ENCODE data around the gene CELA1. TPM values are rescaled to one million over a fixed set of nuclear protein-coding genes. Genes with fewer than 3 reads are reported as not detected.

Gene CELA1
- polyA plus RNA-seq, 1 donor from 2014 or later = not detected

DNA sequence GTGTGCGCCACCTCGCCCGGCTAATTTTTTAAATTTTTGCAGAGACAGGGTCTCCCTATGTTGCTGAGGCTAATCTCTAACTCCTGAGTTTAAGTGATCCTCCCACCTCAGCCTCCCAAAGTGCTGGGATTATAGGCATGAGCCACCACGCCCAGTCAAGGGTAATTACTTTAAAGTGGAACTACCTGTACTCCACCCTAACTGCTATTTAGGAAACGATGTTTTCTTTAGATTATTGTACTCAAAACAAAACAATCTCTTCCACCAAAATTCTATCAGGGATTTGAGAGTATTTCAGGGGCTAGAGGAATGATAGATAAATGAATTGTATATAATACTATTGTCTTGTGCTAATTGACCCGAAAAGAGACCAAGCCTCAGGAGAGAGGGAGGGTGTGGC is 12.9 kb downstream of the CELA1 start:
- H3K27ac ChIP-seq (ENCODE audit: low read length) = no peak overlapping the region

DNA sequence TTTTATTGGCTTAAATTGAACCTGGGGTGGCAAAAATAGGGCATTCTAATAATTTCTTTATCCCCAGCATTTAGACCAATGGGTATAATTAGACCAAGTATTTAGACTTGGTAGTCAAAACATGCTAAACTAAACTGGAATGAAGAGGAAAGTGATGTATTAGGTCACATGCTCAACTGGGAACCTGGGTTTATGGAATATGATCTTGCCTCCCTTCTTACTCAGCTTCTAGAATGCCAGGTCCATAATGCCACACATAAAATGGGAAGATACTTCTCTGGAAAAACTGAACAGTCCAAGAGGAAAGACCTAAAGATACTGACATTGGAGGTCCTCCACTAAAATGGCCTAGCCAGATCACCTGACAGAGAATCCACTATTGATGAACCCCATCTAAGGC is 16.3 kb downstream of the CELA1 start:
- H2AFZ ChIP-seq (ENCODE audit: low read depth, low read length) = no peak overlapping the region
- no peaks in the 10 kb centered on the region for H4K20me1 ChIP-seq (ENCODE audit: insufficient read depth)
- no peak overlapping the region for H3K4me3 ChIP-seq (ENCODE audit: low read length)

More for the DNA sequence above, 12.9 kb downstream of the CELA1 start:
- TF ChIP-seq EP300 (conservative IDR thresholded peaks at IDR 0.05; ENCODE audit: poor library complexity, severe bottlenecking) = no peak
- no peak for TF ChIP-seq RAD21 (conservative IDR thresholded peaks at IDR 0.05)
- no peak for TF ChIP-seq MXI1 (conservative IDR thresholded peaks at IDR 0.05; ENCODE audit: poor library complexity, severe bottlenecking)
- TF ChIP-seq TAF1 (IDR thresholded peaks at IDR 0.05; ENCODE audit: low read depth) = no peak
- no peaks in the 10 kb centered on the region for H3K79me2 ChIP-seq (replicated peaks; ENCODE audit: insufficient read depth, low read length)
- H3K9me3 ChIP-seq (ENCODE audit: low read length) = no peaks in the 10 kb centered on the region
- no peaks in the 10 kb centered on the region for H3K9me2 ChIP-seq (ENCODE audit: insufficient read depth, low read length)
- no peak overlapping the region for H3K4me3 ChIP-seq (ENCODE audit: low read length)
- H2AFZ ChIP-seq (ENCODE audit: low read depth, low read length) = no peak overlapping the region
- H3F3A ChIP-seq (ENCODE audit: insufficient read depth, low read length, poor library complexity, severe bottlenecking) = no peaks in the 10 kb centered on the region
- H4K20me1 ChIP-seq (ENCODE audit: insufficient read depth) = no peaks in the 10 kb centered on the region
- no peaks in the 10 kb centered on the region for H3K36me3 ChIP-seq (ENCODE audit: insufficient read depth, low read length)
- no peak overlapping the region for H3K9ac ChIP-seq (ENCODE audit: low read length)
- no peak overlapping the region for H3K4me2 ChIP-seq (ENCODE audit: low read length)
- H3K27me3 ChIP-seq (ENCODE audit: insufficient read depth, low read depth, low read length) = no peaks in the 10 kb centered on the region

DNA sequence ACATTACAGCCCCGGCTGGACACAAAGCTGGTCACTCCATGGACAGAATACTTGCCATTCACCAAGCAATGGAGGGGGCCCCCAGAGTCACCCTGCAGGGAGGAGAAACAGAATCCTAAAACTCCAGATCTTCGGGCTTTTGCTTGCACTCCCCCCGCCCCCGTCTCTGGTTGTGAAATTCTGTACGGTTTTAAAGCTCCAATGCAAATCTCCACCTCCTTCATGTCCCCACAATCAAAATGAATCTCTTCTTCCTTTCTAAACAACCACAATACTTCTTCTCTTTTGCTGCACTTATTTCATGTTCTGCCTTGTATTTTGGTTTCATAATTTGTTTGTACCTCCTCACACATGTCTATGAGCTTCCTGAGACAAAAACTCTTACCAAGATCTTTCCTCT is 16.7 kb downstream of the CELA1 start:
- no peak overlapping the region for H3K4me3 ChIP-seq (ENCODE audit: low read length)
- no peak overlapping the region for H2AFZ ChIP-seq (ENCODE audit: low read depth, low read length)
- no peaks in the 10 kb centered on the region for H3K27me3 ChIP-seq (ENCODE audit: insufficient read depth, low read depth, low read length)
- H3K9ac ChIP-seq (ENCODE audit: low read length) = no peak overlapping the region
- no peaks in the 10 kb centered on the region for H3K79me2 ChIP-seq (replicated peaks; ENCODE audit: insufficient read depth, low read length)
- no peaks in the 10 kb centered on the region for H3F3A ChIP-seq (ENCODE audit: insufficient read depth, low read length, poor library complexity, severe bottlenecking)
- no peak overlapping the region for H3K27ac ChIP-seq (ENCODE audit: low read length)
- no peaks in the 10 kb centered on the region for H3K9me2 ChIP-seq (ENCODE audit: insufficient read depth, low read length)
- H4K20me1 ChIP-seq (ENCODE audit: insufficient read depth) = no peaks in the 10 kb centered on the region
- no peak overlapping the region for H3K4me2 ChIP-seq (ENCODE audit: low read length)
- TF ChIP-seq, protein P1, sequence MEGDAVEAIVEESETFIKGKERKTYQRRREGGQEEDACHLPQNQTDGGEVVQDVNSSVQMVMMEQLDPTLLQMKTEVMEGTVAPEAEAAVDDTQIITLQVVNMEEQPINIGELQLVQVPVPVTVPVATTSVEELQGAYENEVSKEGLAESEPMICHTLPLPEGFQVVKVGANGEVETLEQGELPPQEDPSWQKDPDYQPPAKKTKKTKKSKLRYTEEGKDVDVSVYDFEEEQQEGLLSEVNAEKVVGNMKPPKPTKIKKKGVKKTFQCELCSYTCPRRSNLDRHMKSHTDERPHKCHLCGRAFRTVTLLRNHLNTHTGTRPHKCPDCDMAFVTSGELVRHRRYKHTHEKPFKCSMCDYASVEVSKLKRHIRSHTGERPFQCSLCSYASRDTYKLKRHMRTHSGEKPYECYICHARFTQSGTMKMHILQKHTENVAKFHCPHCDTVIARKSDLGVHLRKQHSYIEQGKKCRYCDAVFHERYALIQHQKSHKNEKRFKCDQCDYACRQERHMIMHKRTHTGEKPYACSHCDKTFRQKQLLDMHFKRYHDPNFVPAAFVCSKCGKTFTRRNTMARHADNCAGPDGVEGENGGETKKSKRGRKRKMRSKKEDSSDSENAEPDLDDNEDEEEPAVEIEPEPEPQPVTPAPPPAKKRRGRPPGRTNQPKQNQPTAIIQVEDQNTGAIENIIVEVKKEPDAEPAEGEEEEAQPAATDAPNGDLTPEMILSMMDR (IDR thresholded peaks at IDR 0.05; ENCODE audit: poor library complexity, severe bottlenecking) = no peak
- TF ChIP-seq MXI1 (conservative IDR thresholded peaks at IDR 0.05; ENCODE audit: poor library complexity, severe bottlenecking) = no peak
- TF ChIP-seq TAF1 (IDR thresholded peaks at IDR 0.05; ENCODE audit: low read depth) = no peak
- TF ChIP-seq POLR2AphosphoS5 (IDR thresholded peaks at IDR 0.05) = no peak
- TF ChIP-seq, protein P2, sequence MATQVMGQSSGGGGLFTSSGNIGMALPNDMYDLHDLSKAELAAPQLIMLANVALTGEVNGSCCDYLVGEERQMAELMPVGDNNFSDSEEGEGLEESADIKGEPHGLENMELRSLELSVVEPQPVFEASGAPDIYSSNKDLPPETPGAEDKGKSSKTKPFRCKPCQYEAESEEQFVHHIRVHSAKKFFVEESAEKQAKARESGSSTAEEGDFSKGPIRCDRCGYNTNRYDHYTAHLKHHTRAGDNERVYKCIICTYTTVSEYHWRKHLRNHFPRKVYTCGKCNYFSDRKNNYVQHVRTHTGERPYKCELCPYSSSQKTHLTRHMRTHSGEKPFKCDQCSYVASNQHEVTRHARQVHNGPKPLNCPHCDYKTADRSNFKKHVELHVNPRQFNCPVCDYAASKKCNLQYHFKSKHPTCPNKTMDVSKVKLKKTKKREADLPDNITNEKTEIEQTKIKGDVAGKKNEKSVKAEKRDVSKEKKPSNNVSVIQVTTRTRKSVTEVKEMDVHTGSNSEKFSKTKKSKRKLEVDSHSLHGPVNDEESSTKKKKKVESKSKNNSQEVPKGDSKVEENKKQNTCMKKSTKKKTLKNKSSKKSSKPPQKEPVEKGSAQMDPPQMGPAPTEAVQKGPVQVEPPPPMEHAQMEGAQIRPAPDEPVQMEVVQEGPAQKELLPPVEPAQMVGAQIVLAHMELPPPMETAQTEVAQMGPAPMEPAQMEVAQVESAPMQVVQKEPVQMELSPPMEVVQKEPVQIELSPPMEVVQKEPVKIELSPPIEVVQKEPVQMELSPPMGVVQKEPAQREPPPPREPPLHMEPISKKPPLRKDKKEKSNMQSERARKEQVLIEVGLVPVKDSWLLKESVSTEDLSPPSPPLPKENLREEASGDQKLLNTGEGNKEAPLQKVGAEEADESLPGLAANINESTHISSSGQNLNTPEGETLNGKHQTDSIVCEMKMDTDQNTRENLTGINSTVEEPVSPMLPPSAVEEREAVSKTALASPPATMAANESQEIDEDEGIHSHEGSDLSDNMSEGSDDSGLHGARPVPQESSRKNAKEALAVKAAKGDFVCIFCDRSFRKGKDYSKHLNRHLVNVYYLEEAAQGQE (IDR thresholded peaks at IDR 0.05; ENCODE audit: borderline replicate concordance) = no peak
- no peak for TF ChIP-seq EZH2 (IDR thresholded peaks at IDR 0.05; ENCODE audit: borderline replicate concordance, insufficient read depth, low read length, poor library complexity, severe bottlenecking)
- TF ChIP-seq EP300 (conservative IDR thresholded peaks at IDR 0.05; ENCODE audit: poor library complexity, severe bottlenecking) = no peak
- TF ChIP-seq SMC3 (conservative IDR thresholded peaks at IDR 0.05; ENCODE audit: poor library complexity) = no peak
- TF ChIP-seq RAD21 (conservative IDR thresholded peaks at IDR 0.05) = no peak
- no peaks in the 10 kb centered on the region for H3K9me3 ChIP-seq (ENCODE audit: low read length)
- no peaks in the 10 kb centered on the region for H3K36me3 ChIP-seq (ENCODE audit: insufficient read depth, low read length)

More for the DNA sequence above, 16.3 kb downstream of the CELA1 start:
- no peak overlapping the region for H3K4me2 ChIP-seq (ENCODE audit: low read length)
- no peaks in the 10 kb centered on the region for H3K36me3 ChIP-seq (ENCODE audit: insufficient read depth, low read length)
- TF ChIP-seq EP300 (conservative IDR thresholded peaks at IDR 0.05; ENCODE audit: poor library complexity, severe bottlenecking) (no peak), RAD21 (conservative IDR thresholded peaks at IDR 0.05) (no peak), POLR2AphosphoS5 (IDR thresholded peaks at IDR 0.05) (no peak)
- no peak overlapping the region for H3K27ac ChIP-seq (ENCODE audit: low read length)
- H3K9me2 ChIP-seq (ENCODE audit: insufficient read depth, low read length) = no peaks in the 10 kb centered on the region
- no peaks in the 10 kb centered on the region for H3F3A ChIP-seq (ENCODE audit: insufficient read depth, low read length, poor library complexity, severe bottlenecking)
- H3K9me3 ChIP-seq (ENCODE audit: low read length) = no peaks in the 10 kb centered on the region
- no peaks in the 10 kb centered on the region for H3K79me2 ChIP-seq (replicated peaks; ENCODE audit: insufficient read depth, low read length)
- no peaks in the 10 kb centered on the region for H3K27me3 ChIP-seq (ENCODE audit: insufficient read depth, low read depth, low read length)
- H3K9ac ChIP-seq (ENCODE audit: low read length) = no peak overlapping the region
